ENCODE measurements around the gene SLC17A6.

The SLC17A6 gene

GRCh38 chr11:22407921-22408320 lies 69.7 kb downstream of the SLC17A6 start:
- H3K36me3 ChIP-seq = no peaks in the 10 kb centered on the region
- no peaks in the 10 kb centered on the region for H3K4me1 ChIP-seq (ENCODE audit: control insufficient read depth in 1 of 2, insufficient read depth in 1 of 2, low read depth in 1 of 2, low read length in 1 of 2)
- no peaks in the 10 kb centered on the region for H3K27me3 ChIP-seq
- no peaks in the 10 kb centered on the region for H3K9me3 ChIP-seq
- H3K27ac ChIP-seq = no peak overlapping the region
- no peak overlapping the region for H3K4me3 ChIP-seq (ENCODE audit: low read depth in 1 of 2, low read length in 1 of 2)
- TF ChIP-seq CTCF (IDR thresholded peaks at IDR 0.05) = no peak

- Histone ChIP-seq H3K4me1 (ENCODE audit: control insufficient read depth in 1 of 2, insufficient read depth in 1 of 2, low read depth in 1 of 2, low read length in 1 of 2) (no peaks in the 10 kb centered on the region), H3K9me3 (no peaks in the 10 kb centered on the region), H3K27me3 (no peaks in the 10 kb centered on the region), H3K36me3 (no peaks in the 10 kb centered on the region), H3K4me3 (ENCODE audit: low read depth in 1 of 2, low read length in 1 of 2) (no peak overlapping the region), H3K27ac (no peak overlapping the region)
- no peak for TF ChIP-seq CTCF (IDR thresholded peaks at IDR 0.05)
Observed at GRCh38 chr11:22415476-22415875, 77.3 kb downstream of the SLC17A6 start.

GRCh38 chr11:22416462-22416861 lies 78.3 kb downstream of the SLC17A6 start:
- Histone ChIP-seq H3K4me3 (ENCODE audit: low read depth in 1 of 2, low read length in 1 of 2) (no peak overlapping the region), H3K27me3 (no peaks in the 10 kb centered on the region), H3K4me1 (ENCODE audit: control insufficient read depth in 1 of 2, insufficient read depth in 1 of 2, low read depth in 1 of 2, low read length in 1 of 2) (no peaks in the 10 kb centered on the region), H3K27ac (no peak overlapping the region), H3K9me3 (no peaks in the 10 kb centered on the region), H3K36me3 (no peaks in the 10 kb centered on the region)
- TF ChIP-seq CTCF (IDR thresholded peaks at IDR 0.05) = no peak

- no peak overlapping the region for H3K27ac ChIP-seq
- peaks cover 10% of the 10 kb centered on the region for H3K27me3 ChIP-seq
- TF ChIP-seq CTCF (IDR thresholded peaks at IDR 0.05) = no peak
- no peaks in the 10 kb centered on the region for H3K36me3 ChIP-seq
- no peaks in the 10 kb centered on the region for H3K4me1 ChIP-seq (ENCODE audit: control insufficient read depth in 1 of 2, insufficient read depth in 1 of 2, low read depth in 1 of 2, low read length in 1 of 2)
- H3K4me3 ChIP-seq (ENCODE audit: low read depth in 1 of 2, low read length in 1 of 2) = no peak overlapping the region
- H3K9me3 ChIP-seq = no peaks in the 10 kb centered on the region
Observed at GRCh38 chr11:22426915-22427314, 88.7 kb downstream of the SLC17A6 start.

All from neutrophil (primary cell).